DLD1 (cell line): Measurements from ENCODE around the gene SRMS.
"Not testable (repeated sequence)": the region's sequence is repeated elsewhere in the genome, so short reads cannot be mapped to it uniquely, and the experiment has no call there.

Experiments used
- in situ Hi-C: cut with HindIII; loops from 2 replicates; pipeline ENCODE4 v1.10.0; 2017; ENCODE audit warnings: low sequenced_read_pairs

Gene SRMS

GRCh38 chr20:63566395-63567135, 19.0 kb upstream of the SRMS start:
- in situ Hi-C loops: no loop called here

DNA sequence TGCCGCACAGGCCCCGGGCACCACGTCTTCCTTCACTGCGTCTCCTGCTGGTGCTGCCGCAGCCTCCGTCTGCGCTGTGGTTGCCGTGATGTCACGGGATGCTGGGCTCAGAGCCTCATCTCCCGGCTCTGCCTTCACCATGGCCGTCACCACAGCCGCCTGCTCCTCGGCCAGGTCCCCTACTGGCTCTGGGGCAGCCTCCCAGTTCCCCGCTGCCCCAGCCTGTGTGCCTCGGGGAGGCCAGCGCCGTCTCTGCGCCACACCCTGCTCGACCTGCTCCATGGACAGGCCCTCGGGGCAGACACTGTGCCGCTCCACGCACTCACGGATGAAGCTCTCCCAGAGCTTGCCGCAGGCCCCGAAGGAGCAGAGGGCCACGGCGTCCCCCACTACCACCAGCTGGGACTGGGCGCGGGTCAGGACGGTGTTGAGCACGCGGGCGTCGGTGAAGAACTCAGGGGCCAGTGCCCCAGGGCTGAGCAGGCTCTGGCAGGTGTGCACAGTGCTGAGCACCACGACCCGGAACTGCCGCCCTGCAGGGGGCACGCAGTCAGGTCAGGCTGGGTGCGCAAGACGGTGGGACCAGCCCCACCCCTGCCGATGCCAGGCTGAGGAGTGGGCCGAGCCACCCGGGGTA, 18.3 kb upstream of the SRMS start:
- in situ Hi-C loops: no loop called here

DNA sequence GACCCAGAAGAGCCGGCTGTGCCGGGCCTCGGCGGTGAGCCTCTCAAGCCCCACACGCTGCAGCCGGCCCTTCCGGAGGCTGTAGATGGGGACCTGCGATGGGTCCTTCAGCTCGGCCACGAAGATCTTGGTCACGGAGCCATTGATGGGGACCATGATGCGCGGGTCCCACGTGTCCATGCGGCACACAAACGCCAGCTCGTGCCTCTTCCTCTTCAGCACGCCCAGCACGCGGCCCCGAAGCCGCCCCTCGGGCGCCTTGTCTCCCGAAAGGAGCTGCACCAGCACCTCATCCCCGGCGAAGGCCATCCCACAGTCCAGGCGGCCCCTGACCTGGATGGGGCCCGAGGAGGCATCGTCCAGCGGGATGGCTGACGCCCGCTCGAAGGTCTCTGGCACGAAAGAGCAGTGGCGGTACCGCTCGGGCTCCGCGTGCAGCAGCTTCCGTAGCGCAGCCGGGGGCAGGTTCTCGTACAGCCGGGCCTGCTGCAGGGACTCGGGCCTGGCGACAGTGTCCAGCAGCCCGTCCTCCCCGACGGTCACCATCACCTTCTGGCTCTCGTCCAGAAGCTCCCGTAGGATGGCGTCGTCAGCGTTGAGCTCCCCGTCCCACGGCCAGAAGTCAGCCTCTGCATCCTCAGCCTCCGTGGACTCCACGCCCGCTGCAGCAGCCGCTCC, 17.6 kb upstream of the SRMS start:
- in situ Hi-C loops: no loop called here

- in situ Hi-C loops: no loop called here
Observed at GRCh38 chr20:63564036-63564810, 16.7 kb upstream of the SRMS start.

DNA sequence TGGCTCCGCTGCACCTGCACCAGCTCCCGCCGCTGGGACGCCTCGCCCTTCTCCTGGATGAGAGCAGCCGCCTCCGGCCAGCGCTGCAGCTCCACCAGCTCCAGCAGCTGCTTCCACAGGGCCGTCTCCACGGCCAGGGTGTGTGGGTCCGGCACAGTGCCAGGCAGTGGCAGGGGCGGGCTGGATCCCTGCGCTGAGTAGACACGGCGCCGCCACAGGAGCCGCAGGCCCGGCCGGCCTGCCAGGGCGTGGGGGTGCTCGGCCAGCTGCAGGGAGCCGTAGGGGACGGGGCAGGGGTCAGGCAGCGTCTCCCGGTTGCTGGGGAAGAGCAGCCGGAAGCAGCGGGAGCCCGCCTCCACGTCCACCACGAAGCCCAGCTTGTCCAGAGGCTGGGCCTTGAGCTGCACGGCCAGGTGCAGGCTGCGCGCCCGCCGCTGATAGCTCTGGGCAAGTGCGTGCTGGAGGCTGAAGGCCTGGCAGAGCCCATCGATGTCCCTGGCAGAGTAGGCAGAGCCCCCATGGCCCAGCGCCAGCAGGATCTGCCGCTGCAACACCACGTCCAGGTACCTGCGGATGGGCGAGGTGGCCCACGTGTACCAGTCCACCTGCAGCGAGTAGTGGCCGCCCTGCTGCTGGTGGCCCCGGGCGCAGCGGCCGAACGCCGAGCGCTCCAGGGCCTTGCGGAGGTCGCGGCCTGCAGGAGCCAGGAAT, 15.8 kb upstream of the SRMS start:
- in situ Hi-C loops: no loop called here

- in situ Hi-C loops: no loop called here
Observed at GRCh38 chr20:63562461-63563224, 15.1 kb upstream of the SRMS start.

GRCh38 chr20:63561624-63562396, 14.3 kb upstream of the SRMS start:
- in situ Hi-C loops: no loop called here

DNA sequence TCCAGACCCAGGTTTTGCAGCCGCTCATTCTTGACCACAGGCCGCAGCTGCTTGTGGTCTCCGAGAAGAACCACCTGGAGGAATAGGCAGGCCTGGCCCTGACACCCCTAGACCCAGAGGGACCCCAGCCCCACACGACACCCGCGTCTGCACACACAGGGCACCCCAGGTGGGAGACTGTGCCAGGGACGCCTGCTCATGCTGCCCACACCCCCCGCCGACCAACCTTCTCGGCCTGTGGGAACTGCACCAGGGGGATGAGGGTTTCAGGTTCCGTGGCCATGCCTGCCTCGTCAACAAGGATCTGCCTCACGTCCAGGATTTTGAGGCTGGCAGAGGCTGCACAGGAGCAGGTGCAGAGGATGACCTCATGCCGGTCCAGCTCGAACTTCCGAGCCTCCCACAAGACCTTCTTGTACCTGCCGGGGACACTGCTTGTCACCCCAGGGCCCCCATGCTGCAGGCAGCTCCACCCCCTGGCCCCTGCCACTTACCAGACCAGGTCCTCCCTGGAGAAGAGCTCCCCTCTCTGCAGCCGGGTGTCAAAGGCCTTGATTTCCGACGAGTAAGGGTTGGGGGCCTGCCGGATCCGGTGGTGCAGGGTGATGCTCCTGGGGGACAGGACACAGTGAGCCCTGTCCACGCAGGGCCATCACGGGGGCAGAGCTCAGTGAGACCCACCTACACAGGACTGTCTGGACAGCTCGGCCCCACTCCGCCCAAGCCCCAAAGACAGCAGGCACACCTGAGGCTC, 13.5 kb upstream of the SRMS start:
- in situ Hi-C loops: no loop called here

DNA sequence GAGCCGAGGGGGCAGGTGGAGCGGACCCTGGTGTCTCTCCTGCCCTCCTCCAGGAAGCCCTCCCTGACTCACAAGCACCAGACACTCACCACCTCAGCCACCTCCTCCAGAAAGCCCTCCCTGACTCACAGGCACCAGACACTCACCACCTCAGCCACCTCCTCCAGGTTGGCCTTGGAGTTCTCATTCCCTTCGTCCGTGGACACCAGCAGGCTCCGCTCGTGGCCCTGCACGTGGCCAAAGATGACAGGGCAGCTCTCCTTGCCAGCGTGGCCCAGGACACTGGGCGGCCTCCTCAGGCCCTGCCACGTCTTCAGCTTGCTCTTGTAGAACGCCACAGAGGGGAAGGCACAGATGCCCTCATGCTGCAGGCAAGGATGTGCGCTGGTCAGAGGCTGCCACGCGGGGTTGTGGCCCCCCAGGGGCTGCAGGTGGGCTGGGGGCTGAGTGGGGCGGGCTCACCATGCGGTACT, 12.8 kb upstream of the SRMS start:
- in situ Hi-C loops: no loop called here

- in situ Hi-C loops: not testable (repeated sequence)
Observed at GRCh38 chr20:63559485-63560332, 12.2 kb upstream of the SRMS start.

DNA sequence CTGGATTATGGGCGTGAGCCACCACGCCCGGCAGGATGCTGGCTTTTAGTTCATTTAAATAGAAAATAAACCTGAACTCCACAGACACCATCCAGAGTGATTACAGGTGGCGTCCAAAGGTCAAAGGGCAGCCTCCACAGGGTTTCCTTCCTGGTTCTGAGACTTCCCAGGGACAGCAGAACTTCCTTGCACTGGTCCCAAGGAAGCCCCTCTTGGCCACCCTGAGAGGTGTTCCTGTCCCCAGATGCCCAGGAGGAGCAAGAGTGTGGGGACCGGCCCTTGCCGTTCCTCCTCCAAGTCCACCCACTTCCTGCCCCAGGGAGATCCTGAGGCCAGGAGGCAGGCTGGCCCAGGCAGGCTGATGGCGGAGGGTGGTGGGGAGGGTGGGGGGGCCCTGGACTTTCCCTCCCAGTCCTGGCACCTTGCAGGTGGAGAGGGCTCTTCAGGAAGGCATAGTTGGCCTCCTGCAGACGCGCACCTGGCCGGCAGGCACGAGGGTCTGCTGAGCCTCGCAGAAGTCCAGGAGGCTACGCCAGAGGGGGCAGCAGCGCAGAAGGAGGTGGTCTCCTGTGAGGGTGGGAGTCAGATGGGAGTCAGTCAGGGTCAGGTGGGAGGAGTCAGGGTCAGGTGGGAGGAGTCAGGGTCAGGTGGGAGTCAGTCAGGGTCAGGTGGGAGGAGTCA, 11.4 kb upstream of the SRMS start:
- in situ Hi-C loops: no loop called here

- in situ Hi-C loops: no loop called here
Observed at GRCh38 chr20:63557481-63557891, 9.9 kb upstream of the SRMS start.

- in situ Hi-C loops: no loop called here
Observed at GRCh38 chr20:63556873-63557478, 9.4 kb upstream of the SRMS start.

DNA sequence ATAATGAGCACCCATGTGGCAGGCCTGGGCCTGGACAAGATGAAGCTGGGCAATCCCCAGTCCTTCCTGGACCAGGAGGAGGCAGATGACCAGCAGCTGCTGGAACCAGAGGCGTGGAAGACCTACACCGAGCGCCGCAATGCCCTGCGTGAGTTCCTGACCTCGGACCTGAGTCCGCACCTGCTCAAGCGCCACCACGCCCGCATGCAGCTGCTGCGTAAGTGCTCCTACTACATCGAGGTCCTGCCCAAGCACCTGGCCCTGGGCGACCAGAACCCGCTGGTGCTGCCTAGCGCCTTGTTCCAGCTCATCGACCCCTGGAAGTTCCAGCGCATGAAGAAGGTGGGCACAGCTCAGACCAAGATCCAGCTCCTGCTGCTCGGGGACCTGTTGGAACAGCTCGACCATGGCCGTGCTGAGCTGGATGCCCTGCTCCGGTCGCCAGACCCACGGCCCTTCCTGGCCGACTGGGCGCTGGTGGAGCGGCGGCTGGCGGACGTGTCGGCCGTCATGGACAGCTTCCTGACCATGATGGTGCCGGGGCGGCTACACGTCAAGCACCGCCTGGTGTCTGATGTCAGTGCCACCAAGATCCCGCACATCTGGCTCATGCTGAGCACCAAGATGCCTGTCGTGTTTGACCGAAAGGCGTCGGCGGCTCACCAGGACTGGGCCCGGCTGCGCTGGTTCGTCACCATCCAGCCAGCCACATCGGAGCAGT, 8.3 kb upstream of the SRMS start:
- in situ Hi-C loops: no loop called here

DNA sequence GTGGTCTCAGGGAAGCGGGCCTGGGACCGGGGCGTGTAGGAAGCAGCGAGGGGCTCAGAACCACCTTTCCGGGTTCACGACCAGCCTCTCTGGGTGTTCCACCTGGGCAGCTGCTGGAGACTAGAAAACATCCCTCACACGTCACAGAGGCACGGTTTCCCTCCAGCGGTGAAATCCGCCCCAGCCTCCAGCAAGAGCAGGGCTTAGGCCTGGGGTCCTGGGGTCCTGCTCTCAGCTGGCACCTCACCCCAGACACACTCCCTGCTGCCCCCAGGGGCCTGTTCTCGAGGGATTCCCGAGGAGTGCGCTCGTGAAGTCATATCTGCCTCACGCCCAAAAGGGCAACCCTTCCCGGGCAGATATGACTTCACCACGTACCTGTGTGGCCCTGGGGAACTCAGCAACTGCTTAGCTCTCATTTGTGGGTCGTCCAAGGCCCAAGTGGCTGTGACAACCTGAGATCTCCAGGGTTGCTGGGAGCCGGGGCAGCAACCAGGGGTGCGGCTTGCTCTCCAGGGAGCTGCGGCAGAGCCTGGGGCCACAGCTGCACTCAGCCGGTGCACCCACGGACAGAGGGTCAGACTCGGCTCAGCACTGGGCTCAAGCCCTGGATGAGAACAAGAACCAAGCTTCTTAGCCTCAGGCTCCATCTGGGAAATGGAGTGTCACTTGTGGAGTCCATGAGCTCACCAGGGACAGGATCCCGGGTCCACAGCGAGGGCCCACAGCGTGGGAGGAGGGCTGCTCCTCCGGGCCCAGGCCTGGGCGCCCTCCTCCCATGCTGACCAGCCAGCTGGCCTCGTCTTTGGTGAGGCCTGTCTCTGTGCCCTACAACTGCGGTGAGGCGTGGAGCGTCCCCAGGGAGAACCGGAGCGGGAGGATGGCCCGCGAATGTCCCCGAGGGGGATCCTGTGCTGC, 7.1 kb upstream of the SRMS start:
- in situ Hi-C loops: no loop called here
